ENCODE data around the gene P2RX3. TPM values are rescaled to one million over a fixed set of nuclear protein-coding genes. Genes with fewer than 3 reads are reported as not detected.

P2RX3 gene
- total RNA-seq, 1 donor, result not detected

DNA sequence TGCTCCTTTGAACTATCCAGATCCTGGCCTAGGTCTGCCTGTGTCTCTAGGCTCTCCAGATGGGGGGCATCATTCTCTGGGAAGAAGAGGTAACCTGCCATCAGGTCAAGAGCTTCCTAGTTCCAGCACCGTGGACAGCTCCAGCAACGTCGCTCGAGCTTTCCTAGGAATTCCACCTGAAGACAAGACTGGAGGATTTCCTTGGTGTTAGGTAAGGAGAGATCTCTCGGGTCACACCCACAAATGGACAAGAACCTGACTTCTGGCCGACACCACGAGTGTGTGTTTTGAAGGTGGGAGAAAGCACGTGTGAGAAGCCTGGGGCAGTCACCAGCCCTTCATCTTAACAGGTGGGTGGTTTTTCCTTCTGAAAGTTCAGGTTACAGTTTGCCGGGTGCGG, 41.6 kb downstream of the P2RX3 start:
- H3K4me3 ChIP-seq (ENCODE audit: low read depth, low read length), result no peak overlapping the region
- DNase-seq (ENCODE audit: low read depth), result peak; percentile 43

DNA sequence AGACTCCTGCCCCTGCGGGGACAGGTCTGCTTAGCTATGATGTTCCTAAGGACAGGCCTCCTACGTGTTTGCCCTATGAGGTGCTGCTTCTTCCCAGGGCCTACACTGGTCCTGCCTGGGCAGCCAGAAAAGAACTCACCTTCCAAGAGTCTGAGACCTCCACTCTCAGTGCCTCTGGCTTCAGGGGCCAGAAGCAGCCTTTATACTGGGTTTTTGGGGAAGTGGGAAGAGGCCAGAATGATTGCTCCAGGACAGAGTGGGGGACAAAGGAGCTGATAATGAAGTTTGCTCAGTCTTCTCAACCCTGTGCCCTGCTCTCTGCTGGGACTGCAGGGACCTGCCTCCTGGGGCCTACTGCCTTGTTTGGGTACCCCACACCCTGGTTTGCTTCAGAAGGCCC, 42.8 kb downstream of the P2RX3 start, which contains the start of gene PRG3:
Gene PRG3 (minus strand): TSS at position 176 of the 400 bp plus-strand sequence. CDS start 442 bp downstream, outside the sequence.
- no peak for DNase-seq (ENCODE audit: low read depth)
- no peak within 1 kb of the TSS for H3K4me3 ChIP-seq (ENCODE audit: low read depth, low read length)
- TF ChIP-seq, protein P1, sequence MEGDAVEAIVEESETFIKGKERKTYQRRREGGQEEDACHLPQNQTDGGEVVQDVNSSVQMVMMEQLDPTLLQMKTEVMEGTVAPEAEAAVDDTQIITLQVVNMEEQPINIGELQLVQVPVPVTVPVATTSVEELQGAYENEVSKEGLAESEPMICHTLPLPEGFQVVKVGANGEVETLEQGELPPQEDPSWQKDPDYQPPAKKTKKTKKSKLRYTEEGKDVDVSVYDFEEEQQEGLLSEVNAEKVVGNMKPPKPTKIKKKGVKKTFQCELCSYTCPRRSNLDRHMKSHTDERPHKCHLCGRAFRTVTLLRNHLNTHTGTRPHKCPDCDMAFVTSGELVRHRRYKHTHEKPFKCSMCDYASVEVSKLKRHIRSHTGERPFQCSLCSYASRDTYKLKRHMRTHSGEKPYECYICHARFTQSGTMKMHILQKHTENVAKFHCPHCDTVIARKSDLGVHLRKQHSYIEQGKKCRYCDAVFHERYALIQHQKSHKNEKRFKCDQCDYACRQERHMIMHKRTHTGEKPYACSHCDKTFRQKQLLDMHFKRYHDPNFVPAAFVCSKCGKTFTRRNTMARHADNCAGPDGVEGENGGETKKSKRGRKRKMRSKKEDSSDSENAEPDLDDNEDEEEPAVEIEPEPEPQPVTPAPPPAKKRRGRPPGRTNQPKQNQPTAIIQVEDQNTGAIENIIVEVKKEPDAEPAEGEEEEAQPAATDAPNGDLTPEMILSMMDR (IDR thresholded peaks at IDR 0.05; ENCODE audit: insufficient read depth, low read length), result no peak

More for the DNA sequence above, 41.6 kb downstream of the P2RX3 start:
- TF ChIP-seq, protein P1 (IDR thresholded peaks at IDR 0.05; ENCODE audit: insufficient read depth, low read length), result no peak

DNA sequence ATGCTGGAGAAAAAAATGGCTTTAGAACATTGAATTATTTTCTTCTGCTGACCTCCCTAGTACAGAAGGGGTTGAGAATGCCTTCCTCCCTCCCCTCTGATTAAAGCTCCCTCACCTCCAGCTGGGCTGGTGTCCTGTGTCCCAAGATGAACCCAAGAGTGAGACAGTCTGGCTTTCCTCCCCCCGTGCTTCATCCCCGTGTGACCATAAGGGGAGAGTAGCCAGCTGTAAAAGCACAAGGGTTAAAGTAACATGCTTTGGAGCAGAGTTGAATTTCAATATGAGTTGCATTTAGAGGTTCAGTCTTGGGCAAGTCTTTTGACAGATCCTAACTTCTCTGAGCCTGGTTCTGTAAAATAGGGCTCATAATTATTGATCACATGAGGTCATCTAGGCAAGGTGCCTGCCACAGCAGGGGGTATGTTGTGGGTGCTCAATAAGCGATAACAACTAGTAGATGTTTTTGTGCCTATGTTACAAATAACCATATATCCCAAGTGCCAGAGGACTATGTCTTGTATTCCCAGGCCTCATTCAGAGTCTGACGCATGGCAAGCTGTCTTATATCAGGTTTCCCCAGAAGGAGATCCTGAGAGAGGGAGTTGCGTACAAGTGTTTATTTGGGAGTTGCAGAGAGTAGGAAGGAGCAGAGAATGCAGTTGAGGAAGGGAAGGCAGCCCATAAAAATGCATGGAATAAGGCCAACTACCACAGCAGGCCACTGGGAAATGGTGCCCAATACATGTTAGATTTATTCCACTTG, 48.2 kb downstream of the P2RX3 start:
- TF ChIP-seq, protein P1 (IDR thresholded peaks at IDR 0.05; ENCODE audit: insufficient read depth, low read length), result no peak
- DNase-seq (ENCODE audit: low read depth), result no peak
- H3K4me3 ChIP-seq (ENCODE audit: low read depth, low read length), result no peak overlapping the region

DNA sequence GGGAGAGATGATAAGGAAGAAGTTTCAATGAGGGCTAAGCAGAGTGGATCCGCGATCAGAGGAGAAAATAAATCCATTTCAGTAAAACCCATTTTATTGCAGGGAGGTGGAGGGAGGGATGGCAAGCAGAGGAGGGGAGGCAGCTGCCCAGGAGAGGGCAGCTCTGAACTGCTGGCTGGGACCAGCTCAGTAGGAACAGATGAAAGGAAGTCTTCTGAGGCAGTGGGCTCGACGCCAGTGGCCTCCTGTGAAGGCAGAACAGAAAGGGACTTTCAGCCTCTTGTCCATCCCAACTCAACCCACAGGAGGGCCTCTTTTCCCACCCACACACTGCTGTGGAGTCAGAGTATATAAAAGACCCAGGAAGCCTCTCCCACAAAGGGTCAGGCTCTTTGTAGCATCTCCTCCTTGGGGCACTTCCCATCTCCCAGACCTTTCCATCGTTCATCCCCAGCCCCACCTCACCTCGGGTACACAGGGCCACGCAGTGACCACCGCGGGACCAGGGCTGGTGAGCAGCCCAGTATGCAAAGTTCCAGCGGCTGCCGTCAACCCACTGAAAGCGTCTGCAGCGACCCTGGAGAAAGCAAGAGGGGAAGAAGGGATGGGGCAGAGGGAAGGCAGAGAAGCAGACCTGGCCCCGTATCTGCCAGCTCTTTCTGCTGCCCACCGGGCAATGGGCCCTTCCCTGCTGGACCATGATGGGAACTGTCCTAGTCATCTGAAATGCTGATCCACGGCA, 49.3 kb downstream of the P2RX3 start:
- DNase-seq (ENCODE audit: low read depth), result peak; percentile 17
- TF ChIP-seq, protein P1 (IDR thresholded peaks at IDR 0.05; ENCODE audit: insufficient read depth, low read length), result no peak
- H3K4me3 ChIP-seq (ENCODE audit: low read depth, low read length), result no peak overlapping the region

DNA sequence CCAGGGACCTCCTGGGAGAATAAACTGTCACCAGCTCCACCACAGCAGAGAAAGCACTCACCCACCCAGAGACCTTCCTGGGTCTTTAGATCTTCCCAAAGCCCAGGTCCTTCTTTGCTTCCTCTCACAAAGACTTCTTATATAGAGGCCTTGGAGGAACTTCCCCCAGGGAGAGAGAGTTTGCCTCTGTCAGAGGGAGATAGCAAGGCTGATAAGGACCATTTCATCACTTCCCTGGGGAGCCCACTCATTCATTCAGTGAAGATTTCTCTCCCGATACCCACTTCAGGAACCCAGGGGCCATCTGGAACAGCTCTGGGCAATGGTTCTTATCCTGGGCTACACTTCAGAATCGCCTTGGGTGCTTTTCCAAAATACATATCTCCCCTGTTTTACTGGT, 52.4 kb downstream of the P2RX3 start, which contains the start of gene PRG2:
Gene PRG2 (minus strand): TSS at position 116 of the 400 bp plus-strand sequence. CDS start 706 bp downstream, outside the sequence.
- TF ChIP-seq, protein P1 (IDR thresholded peaks at IDR 0.05; ENCODE audit: insufficient read depth, low read length), result no peak
- no peak for DNase-seq (ENCODE audit: low read depth)
- no peak within 1 kb of the TSS for H3K4me3 ChIP-seq (ENCODE audit: low read depth, low read length)

DNA sequence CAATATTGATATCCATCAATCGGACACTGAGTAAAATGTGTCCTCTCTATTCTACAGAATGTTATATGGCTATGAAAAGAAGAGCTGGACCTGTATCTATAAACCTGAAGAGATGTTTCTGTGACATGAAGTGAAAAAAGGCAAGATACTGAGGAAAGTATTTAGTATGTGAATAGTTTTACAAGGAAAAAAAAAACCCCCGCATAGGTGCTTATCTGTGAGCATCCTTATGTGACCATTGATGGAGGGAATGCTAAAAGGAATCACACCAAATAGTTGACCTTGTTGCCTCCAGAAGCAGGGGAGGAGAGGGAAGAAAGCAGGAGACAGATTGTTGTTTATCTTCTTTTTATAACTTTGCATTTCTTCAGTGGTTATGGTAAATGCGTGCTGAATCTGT, 53.0 kb downstream of the P2RX3 start:
- H3K4me3 ChIP-seq (ENCODE audit: low read depth, low read length), result no peak overlapping the region
- TF ChIP-seq, protein P1 (IDR thresholded peaks at IDR 0.05; ENCODE audit: insufficient read depth, low read length), result no peak
- DNase-seq (ENCODE audit: low read depth), result no peak

All from fibroblast of the aortic adventitia (primary cell).